Left renal cortex interstitium (tissue), 4 donors: ENCODE results near the gene RPS16. TPM values are rescaled to one million over a fixed set of nuclear protein-coding genes. Genes with fewer than 3 reads are reported as not detected.

ENCODE experiments used
- DNase-seq, 4 donors: peaks; one replicate each; pipeline ENCODE4 v3.0.0-alpha.2; 2013; ENCODE audit warnings: low read depth in 4 of 4, low spot score in 2 of 4, missing footprints in 1 of 4
- polyA plus RNA-seq, 4 donors: library from polyadenylated mRNA; unstranded; fragments of 120-200 nt; gene quantifications; one replicate each; pipeline ENCODE4 v1.2.1, GENCODE V29; 2013; ENCODE audit not compliant: insufficient read length in 4 of 4

RPS16 gene
- polyA plus RNA-seq, 4 donors, result 1,223 to 1,602 (median 1,296) TPM

DNA sequence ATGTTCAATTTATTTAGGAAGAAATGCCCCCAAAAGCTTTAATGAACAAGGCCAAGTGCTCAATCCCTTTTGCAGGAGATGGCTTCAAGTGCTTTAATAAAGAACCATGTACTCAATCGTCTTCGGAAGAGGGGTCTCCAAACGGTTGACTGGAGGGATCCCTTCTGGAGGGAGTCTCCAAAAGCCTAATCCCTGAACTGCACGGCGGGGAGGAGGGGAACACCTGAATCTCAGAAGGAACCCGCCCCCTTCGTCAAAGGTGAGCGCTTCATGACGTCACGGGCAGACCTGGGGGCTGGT is 45.3 kb downstream of the RPS16 start:
- no peak for DNase-seq

GRCh38 chr19:39389631-39390414 is 45.9 kb downstream of the RPS16 start:
- no peak for DNase-seq

DNA sequence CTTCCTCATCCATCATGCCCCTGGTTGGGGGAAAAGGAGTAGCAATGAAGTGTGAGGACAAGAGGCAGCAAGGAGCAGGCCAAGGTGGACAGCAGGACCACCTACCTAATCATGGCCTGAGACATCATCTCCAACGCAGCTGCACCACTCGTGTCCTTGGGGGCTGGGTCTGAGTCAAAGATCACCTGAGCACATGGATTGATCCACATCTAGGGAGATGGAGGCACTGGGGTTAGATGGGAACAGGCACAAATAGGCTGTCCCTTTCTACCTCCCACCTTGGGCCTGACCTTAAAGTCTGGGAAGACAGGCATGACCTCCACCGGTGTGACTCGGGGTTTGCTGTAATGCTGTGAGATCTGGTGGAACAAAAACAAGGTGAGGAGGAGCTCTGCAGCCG is 47.1 kb downstream of the RPS16 start:
- no peak for DNase-seq

GRCh38 chr19:39386557-39386956 is 49.2 kb downstream of the RPS16 start:
- no peak for DNase-seq

DNA sequence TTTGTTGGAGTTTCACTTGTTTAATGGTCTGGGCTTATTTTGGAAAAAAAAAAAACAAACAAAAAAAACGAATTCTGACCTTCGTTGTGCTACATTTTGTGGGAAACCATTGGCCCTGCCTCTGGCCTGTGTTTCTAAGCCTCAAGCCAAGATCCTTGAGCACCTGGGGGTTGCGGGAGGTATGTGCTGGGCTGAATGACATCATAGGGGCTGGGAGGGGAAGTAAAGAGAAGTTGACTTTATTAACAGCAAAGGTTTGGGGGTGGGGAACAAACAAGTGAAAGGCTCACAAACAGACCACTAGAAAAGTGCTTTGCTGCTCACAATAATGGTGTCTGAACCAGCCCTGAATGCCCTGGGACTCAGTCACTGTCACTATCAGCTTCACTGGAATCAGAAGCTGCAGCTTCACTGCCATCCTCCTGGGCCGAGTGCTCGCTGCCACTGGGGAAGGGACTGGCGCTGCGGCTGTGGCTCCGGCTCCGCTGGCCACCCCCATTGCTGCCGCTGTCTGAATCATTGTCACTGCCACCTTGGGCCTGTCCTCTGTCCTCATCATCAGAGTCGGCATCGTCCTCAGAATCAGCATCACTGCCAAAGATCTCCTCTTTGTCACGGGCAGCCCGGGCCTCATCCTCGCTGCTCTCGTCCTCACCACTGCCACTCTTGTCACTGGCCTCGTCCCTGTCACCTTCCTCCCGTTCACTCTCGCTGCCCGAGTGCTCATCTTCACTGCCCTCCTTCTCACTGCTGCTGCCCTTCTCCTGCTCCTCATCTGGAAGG is 49.9 kb downstream of the RPS16 start:
- no peak for DNase-seq

DNA sequence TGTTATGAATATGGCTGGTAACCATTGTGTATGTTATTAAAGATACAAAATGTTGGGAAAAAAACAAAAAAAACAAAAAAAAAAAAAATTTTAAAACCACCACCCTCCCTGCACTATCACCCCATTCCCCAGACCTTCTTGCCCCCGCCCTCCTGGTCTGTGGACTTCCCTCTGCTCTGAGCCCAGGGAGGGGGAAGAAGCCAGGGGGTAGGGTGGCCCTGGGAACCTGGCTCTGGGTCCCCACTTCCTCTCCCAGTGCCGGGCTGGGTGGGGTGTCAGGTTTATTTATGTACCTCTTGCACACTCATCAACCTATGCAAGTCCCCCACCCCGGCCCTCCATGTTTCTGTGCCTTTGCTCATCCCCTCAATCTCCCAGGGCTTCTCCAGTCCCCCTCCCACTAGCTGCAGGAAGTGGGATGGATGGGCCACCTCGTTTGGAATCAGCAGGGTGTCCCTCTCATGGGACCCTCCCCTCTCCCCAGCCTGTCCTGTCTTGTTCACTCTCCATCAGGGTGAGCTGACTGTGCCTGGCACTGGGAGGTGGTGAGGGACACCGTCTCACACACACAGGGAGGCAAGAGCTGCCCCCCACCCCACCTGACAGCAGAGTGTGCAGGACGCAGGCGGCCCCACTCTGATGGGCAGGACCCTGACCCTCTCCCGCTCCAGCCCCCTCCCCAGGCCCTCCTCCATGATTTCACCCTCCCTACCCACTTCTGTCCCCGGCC is 50.7 kb downstream of the RPS16 start:
- no peak for DNase-seq

Other genes with a start within 250 kb of the RPS16 start
- gene NCCRP1, start 239.0 kb downstream of the RPS16 start, polyA plus RNA-seq, result 1 to 10 TPM in 3 of 4 donors, under 1 TPM in 1; 0.99 to 4.0 (median 1.4) TPM
- not detected for gene SYCN, start 231.7 kb downstream of the RPS16 start, polyA plus RNA-seq
- not detected for gene IFNL3, start 190.9 kb downstream of the RPS16 start, polyA plus RNA-seq
- gene IFNL4, start 187.1 kb downstream of the RPS16 start, polyA plus RNA-seq, result under 1 TPM in 1 of 4 donors, not detected in 3; 0.09 TPM
- gene IFNL2, start 167.6 kb downstream of the RPS16 start, polyA plus RNA-seq, result not detected
- not detected for gene IFNL1, start 139.5 kb downstream of the RPS16 start, polyA plus RNA-seq
- 1 to 10 TPM in 3 of 4 donors, under 1 TPM in 1; 0.75 to 2.9 (median 2.1) TPM for gene LRFN1, start 115.1 kb downstream of the RPS16 start, polyA plus RNA-seq
- 10 to 100 TPM; 20.4 to 29.0 (median 25.2) TPM for gene GMFG, start 99.9 kb downstream of the RPS16 start, polyA plus RNA-seq
- 100 to 1,000 TPM in 3 of 4 donors, 10 to 100 TPM in 1; 86.6 to 165 (median 124) TPM for gene SAMD4B, start 93.5 kb downstream of the RPS16 start, polyA plus RNA-seq
- 10 to 100 TPM; 65.6 to 74.3 (median 68.5) TPM for gene PAF1, start 44.8 kb downstream of the RPS16 start, polyA plus RNA-seq
- gene MED29, start 44.6 kb downstream of the RPS16 start, polyA plus RNA-seq, result 10 to 100 TPM; 38.4 to 44.9 (median 40.8) TPM
- gene ZFP36, start 29.1 kb downstream of the RPS16 start, polyA plus RNA-seq, result 10 to 100 TPM; 18.0 to 77.6 (median 30.0) TPM
- gene PLEKHG2, start 23.3 kb downstream of the RPS16 start, polyA plus RNA-seq, result 100 to 1,000 TPM in 2 of 4 donors, 10 to 100 TPM in 2; 56.7 to 139 (median 101) TPM
- gene SUPT5H, start 9.6 kb upstream of the RPS16 start, polyA plus RNA-seq, result 100 to 1,000 TPM; 107 to 161 (median 145) TPM
- gene TIMM50, start 44.9 kb upstream of the RPS16 start, polyA plus RNA-seq, result 10 to 100 TPM; 71.6 to 96.3 (median 87.8) TPM
- under 1 TPM; 0.51 to 0.87 (median 0.67) TPM for gene DLL3, start 63.0 kb upstream of the RPS16 start, polyA plus RNA-seq
- 10 to 100 TPM in 1 of 4 donors, 1 to 10 TPM in 3; 5.0 to 10.1 (median 7.4) TPM for gene SELENOV, start 79.2 kb upstream of the RPS16 start, polyA plus RNA-seq
- 1 to 10 TPM; 3.8 to 6.0 (median 5.1) TPM for gene EID2B, start 96.9 kb upstream of the RPS16 start, polyA plus RNA-seq
- gene EID2, start 104.2 kb upstream of the RPS16 start, polyA plus RNA-seq, result 10 to 100 TPM; 17.7 to 23.1 (median 20.9) TPM
- gene LGALS13, start 166.6 kb upstream of the RPS16 start, polyA plus RNA-seq, result not detected
- not detected for gene LGALS16, start 220.0 kb upstream of the RPS16 start, polyA plus RNA-seq